ENCODE measurements around the gene PHOSPHO2.

Gene PHOSPHO2

DNA sequence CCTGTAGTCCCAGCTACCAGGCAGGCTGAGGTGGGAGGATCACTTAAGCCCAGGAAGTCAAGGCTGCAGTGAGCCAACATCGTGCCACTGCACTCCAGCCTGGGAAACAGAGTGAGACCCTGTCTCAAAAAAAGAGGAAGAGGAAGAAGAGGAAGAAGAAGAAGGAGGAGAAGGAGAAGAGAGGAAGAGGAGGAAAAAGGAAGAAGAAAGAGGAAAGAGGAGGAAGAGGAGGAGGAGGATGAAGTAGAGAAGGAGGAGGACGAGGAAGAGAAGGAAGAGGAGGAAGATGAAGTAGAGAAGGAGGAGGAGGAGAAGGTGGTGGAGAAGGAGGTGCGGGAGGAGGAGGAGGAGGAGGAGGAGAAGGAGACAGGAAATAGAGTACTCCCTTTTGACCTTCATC, 38.1 kb upstream of the PHOSPHO2 start:
- DNase-seq: no peak
- Histone ChIP-seq H3K27ac (ENCODE audit: low read length, poor library complexity, severe bottlenecking) (no peak overlapping the region), H3K23ac (ENCODE audit: low read length in 2 of 2) (no peak overlapping the region), H2BK12ac (ENCODE audit: low read length in 2 of 2) (no peak overlapping the region), H3K4me1 (ENCODE audit: control insufficient read depth, insufficient read depth, low read depth, low read length) (no peaks in the 10 kb centered on the region), H3K9ac (ENCODE audit: low read length) (no peak overlapping the region), H2BK120ac (ENCODE audit: low read depth, low read length) (no peak overlapping the region), H3K14ac (ENCODE audit: low read length in 2 of 2) (no peak overlapping the region), H3K4me3 (ENCODE audit: insufficient read depth in 1 of 2, low read depth in 1 of 2, low read length in 2 of 2) (no peak overlapping the region), H2AFZ (ENCODE audit: low read depth, low read length) (no peak overlapping the region), H4K8ac (ENCODE audit: low read length) (no peak overlapping the region), H3K27me3 (ENCODE audit: control insufficient read depth in 1 of 2, insufficient read depth in 1 of 2, low read length in 2 of 2) (no peaks in the 10 kb centered on the region), H3K4me2 (ENCODE audit: low read length, poor library complexity, severe bottlenecking) (no peak overlapping the region), H2BK15ac (ENCODE audit: low read depth, poor library complexity, severe bottlenecking) (no peak overlapping the region), H3K9me3 (ENCODE audit: control insufficient read depth, low read length) (no peaks in the 10 kb centered on the region), H4K91ac (ENCODE audit: low read length) (no peak overlapping the region), H3K4ac (ENCODE audit: low read depth in 1 of 2, low read length in 2 of 2) (no peak overlapping the region), H3K36me3 (ENCODE audit: control insufficient read depth in 1 of 2, insufficient read depth in 2 of 2, low read depth in 1 of 2, low read length in 2 of 2) (no peaks in the 10 kb centered on the region), H3K79me1 (replicated peaks; ENCODE audit: low read length, poor library complexity, severe bottlenecking) (no peaks in the 10 kb centered on the region), H2BK5ac (ENCODE audit: low read depth, low read length, poor library complexity, severe bottlenecking) (no peak overlapping the region), H3K18ac (ENCODE audit: low read depth in 1 of 2, low read length in 2 of 2) (no peak overlapping the region), H2AK5ac (ENCODE audit: low read length, severe bottlenecking) (no peak overlapping the region)
- WGBS: 83% methylated on average over 3 of the region's 3 CpGs

DNA sequence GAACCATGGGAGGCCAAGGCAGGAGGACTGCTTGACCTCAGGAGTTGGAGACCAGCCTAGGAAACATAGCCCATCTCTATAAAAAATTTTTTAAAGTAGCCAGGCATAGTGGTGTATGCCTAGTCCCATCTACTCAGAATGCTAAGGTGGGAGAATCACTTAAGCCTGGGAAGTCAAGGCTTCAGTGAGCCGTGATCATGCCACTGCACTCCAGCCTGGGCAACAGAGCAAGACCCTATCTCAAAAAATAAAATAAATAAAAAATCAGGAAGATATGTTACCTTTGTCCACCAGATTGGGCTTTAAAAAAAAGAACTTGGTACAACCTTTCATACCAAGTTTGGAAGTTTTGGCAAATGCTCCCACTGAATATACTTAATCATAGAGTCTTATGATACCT, 35.4 kb upstream of the PHOSPHO2 start:
- Histone ChIP-seq H4K8ac (ENCODE audit: low read length) (no peak overlapping the region), H3K4me2 (ENCODE audit: low read length, poor library complexity, severe bottlenecking) (no peak overlapping the region), H3K4me1 (ENCODE audit: control insufficient read depth, insufficient read depth, low read depth, low read length) (no peaks in the 10 kb centered on the region), H3K36me3 (ENCODE audit: control insufficient read depth in 1 of 2, insufficient read depth in 2 of 2, low read depth in 1 of 2, low read length in 2 of 2) (no peaks in the 10 kb centered on the region), H2BK15ac (ENCODE audit: low read depth, poor library complexity, severe bottlenecking) (no peak overlapping the region), H3K9me3 (ENCODE audit: control insufficient read depth, low read length) (no peaks in the 10 kb centered on the region), H3K14ac (ENCODE audit: low read length in 2 of 2) (no peak overlapping the region), H3K27me3 (ENCODE audit: control insufficient read depth in 1 of 2, insufficient read depth in 1 of 2, low read length in 2 of 2) (no peaks in the 10 kb centered on the region), H3K23ac (ENCODE audit: low read length in 2 of 2) (no peak overlapping the region), H2BK5ac (ENCODE audit: low read depth, low read length, poor library complexity, severe bottlenecking) (no peak overlapping the region), H4K91ac (ENCODE audit: low read length) (no peak overlapping the region), H2BK12ac (ENCODE audit: low read length in 2 of 2) (no peak overlapping the region), H3K27ac (ENCODE audit: low read length, poor library complexity, severe bottlenecking) (no peak overlapping the region), H3K79me1 (replicated peaks; ENCODE audit: low read length, poor library complexity, severe bottlenecking) (no peaks in the 10 kb centered on the region), H3K9ac (ENCODE audit: low read length) (no peak overlapping the region), H3K4me3 (ENCODE audit: insufficient read depth in 1 of 2, low read depth in 1 of 2, low read length in 2 of 2) (no peak overlapping the region), H2AK5ac (ENCODE audit: low read length, severe bottlenecking) (no peak overlapping the region), H3K4ac (ENCODE audit: low read depth in 1 of 2, low read length in 2 of 2) (no peak overlapping the region), H3K18ac (ENCODE audit: low read depth in 1 of 2, low read length in 2 of 2) (no peak overlapping the region), H2BK120ac (ENCODE audit: low read depth, low read length) (no peak overlapping the region), H2AFZ (ENCODE audit: low read depth, low read length) (no peak overlapping the region)
- no peak for DNase-seq
- no CpG with 5 or more reads among the region's 1 CpG for WGBS

GRCh38 chr2:169659320-169659719, 34.9 kb upstream of the PHOSPHO2 start:
- Histone ChIP-seq H3K14ac (ENCODE audit: low read length in 2 of 2) (no peak overlapping the region), H3K36me3 (ENCODE audit: control insufficient read depth in 1 of 2, insufficient read depth in 2 of 2, low read depth in 1 of 2, low read length in 2 of 2) (no peaks in the 10 kb centered on the region), H4K91ac (ENCODE audit: low read length) (no peak overlapping the region), H2AK5ac (ENCODE audit: low read length, severe bottlenecking) (no peak overlapping the region), H2BK12ac (ENCODE audit: low read length in 2 of 2) (no peak overlapping the region), H3K4ac (ENCODE audit: low read depth in 1 of 2, low read length in 2 of 2) (no peak overlapping the region), H2BK15ac (ENCODE audit: low read depth, poor library complexity, severe bottlenecking) (no peak overlapping the region), H3K4me2 (ENCODE audit: low read length, poor library complexity, severe bottlenecking) (no peak overlapping the region), H3K4me3 (ENCODE audit: insufficient read depth in 1 of 2, low read depth in 1 of 2, low read length in 2 of 2) (no peak overlapping the region), H2BK120ac (ENCODE audit: low read depth, low read length) (no peak overlapping the region), H3K4me1 (ENCODE audit: control insufficient read depth, insufficient read depth, low read depth, low read length) (no peaks in the 10 kb centered on the region), H3K27ac (ENCODE audit: low read length, poor library complexity, severe bottlenecking) (no peak overlapping the region), H3K23ac (ENCODE audit: low read length in 2 of 2) (no peak overlapping the region), H3K18ac (ENCODE audit: low read depth in 1 of 2, low read length in 2 of 2) (no peak overlapping the region), H4K8ac (ENCODE audit: low read length) (no peak overlapping the region), H3K9me3 (ENCODE audit: control insufficient read depth, low read length) (no peaks in the 10 kb centered on the region), H3K9ac (ENCODE audit: low read length) (no peak overlapping the region), H3K79me1 (replicated peaks; ENCODE audit: low read length, poor library complexity, severe bottlenecking) (no peaks in the 10 kb centered on the region), H2BK5ac (ENCODE audit: low read depth, low read length, poor library complexity, severe bottlenecking) (no peak overlapping the region), H2AFZ (ENCODE audit: low read depth, low read length) (no peak overlapping the region), H3K27me3 (ENCODE audit: control insufficient read depth in 1 of 2, insufficient read depth in 1 of 2, low read length in 2 of 2) (no peaks in the 10 kb centered on the region)
- 86% methylated on average over 1 of the region's 1 CpG for WGBS
- no peak for DNase-seq

- Histone ChIP-seq H3K36me3 (ENCODE audit: control insufficient read depth in 1 of 2, insufficient read depth in 2 of 2, low read depth in 1 of 2, low read length in 2 of 2) (no peaks in the 10 kb centered on the region), H2BK12ac (ENCODE audit: low read length in 2 of 2) (no peak overlapping the region), H3K4me3 (ENCODE audit: insufficient read depth in 1 of 2, low read depth in 1 of 2, low read length in 2 of 2) (no peak overlapping the region), H3K27me3 (ENCODE audit: control insufficient read depth in 1 of 2, insufficient read depth in 1 of 2, low read length in 2 of 2) (peaks cover 0 to 5% of the 10 kb centered on the region in 2 experiments), H2AFZ (ENCODE audit: low read depth, low read length) (no peak overlapping the region), H3K79me1 (replicated peaks; ENCODE audit: low read length, poor library complexity, severe bottlenecking) (no peaks in the 10 kb centered on the region), H3K9me3 (ENCODE audit: control insufficient read depth, low read length) (no peaks in the 10 kb centered on the region), H2BK120ac (ENCODE audit: low read depth, low read length) (no peak overlapping the region), H3K4me1 (ENCODE audit: control insufficient read depth, insufficient read depth, low read depth, low read length) (no peaks in the 10 kb centered on the region), H2BK5ac (ENCODE audit: low read depth, low read length, poor library complexity, severe bottlenecking) (no peak overlapping the region), H3K9ac (ENCODE audit: low read length) (no peak overlapping the region), H3K14ac (ENCODE audit: low read length in 2 of 2) (no peak overlapping the region), H3K18ac (ENCODE audit: low read depth in 1 of 2, low read length in 2 of 2) (no peak overlapping the region), H3K4me2 (ENCODE audit: low read length, poor library complexity, severe bottlenecking) (no peak overlapping the region), H2AK5ac (ENCODE audit: low read length, severe bottlenecking) (no peak overlapping the region), H3K23ac (ENCODE audit: low read length in 2 of 2) (no peak overlapping the region), H3K4ac (ENCODE audit: low read depth in 1 of 2, low read length in 2 of 2) (no peak overlapping the region), H3K27ac (ENCODE audit: low read length, poor library complexity, severe bottlenecking) (no peak overlapping the region), H4K8ac (ENCODE audit: low read length) (no peak overlapping the region), H4K91ac (ENCODE audit: low read length) (no peak overlapping the region), H2BK15ac (ENCODE audit: low read depth, poor library complexity, severe bottlenecking) (no peak overlapping the region)
- DNase-seq: no peak
- 87% methylated on average over 3 of the region's 3 CpGs for WGBS
These were observed 33.0 kb upstream of the PHOSPHO2 start for GRCh38 chr2:169661265-169661664.

Measured in mesenchymal stem cell (in vitro differentiated cells and primary cell).